OCI-LY7 (cell line): ENCODE measurements around the gene GYPC. TPM values are rescaled to one million over a fixed set of nuclear protein-coding genes. Genes with fewer than 3 reads are reported as not detected.

ENCODE experiments used
- BruUV-seq: library from RNA; stranded (reverse); fragments of 400-500 nt; replicated peaks from 2 replicates; lab custom pipeline; 2021; lab: Mats Ljungman, UMichigan
- CTCF ChIA-PET: fragments of 300-600 bp; sonication (Branson Sonifier 250); formaldehyde crosslinking; loops from one replicate; lab custom pipeline; 2022; ENCODE audit warnings: antibody characterized with exemption; ENCODE audit not compliant: unreplicated experiment; lab: Charles Lee
- POLR2A ChIA-PET: fragments of 300-600 bp; sonication (Branson Sonifier 250); formaldehyde crosslinking; loops from one replicate; lab custom pipeline; 2022; ENCODE audit warnings: antibody characterized with exemption; lab: Charles Lee
- DNase-seq: peaks from one replicate; pipeline ENCODE4 v3.0.0-alpha.2; 2015; ENCODE audit warnings: low spot score
- H2AFZ ChIP-seq: fragments of 200-600 bp; sonication (generic), shearing (Covaris generic); 2 replicates; pipeline ENCODE4 v1.6.1; 2014; ENCODE audit warnings: mild to moderate bottlenecking, antibody characterized with exemption, low read length, moderate library complexity
- H3K27ac ChIP-seq: fragments of 200-600 bp; sonication (generic); 2 replicates; pipeline ENCODE4 v1.5.1; 2014; ENCODE audit warnings: mixed run types, low read depth, mild to moderate bottlenecking, moderate library complexity, low read length, inconsistent platforms; ENCODE audit not compliant: poor library complexity, severe bottlenecking
- H3K36me3 ChIP-seq: fragments of 200-600 bp; sonication (generic); 2 replicates; pipeline ENCODE4 v1.6.1; 2014; ENCODE audit warnings: mild to moderate bottlenecking, antibody characterized with exemption, low read length, moderate library complexity, mixed read lengths; ENCODE audit not compliant: insufficient read depth
- H3K4me1 ChIP-seq: fragments of 200-600 bp; sonication (generic); 2 replicates; pipeline ENCODE4 v1.5.1; 2014; ENCODE audit warnings: mild to moderate bottlenecking, low read length; ENCODE audit not compliant: insufficient read depth, poor library complexity, severe bottlenecking
- H3K4me2 ChIP-seq: fragments of 200-600 bp; sonication (generic); 2 replicates; pipeline ENCODE4 v1.6.1; 2014; ENCODE audit warnings: mild to moderate bottlenecking, low read length
- H3K4me3 ChIP-seq: fragments of 200-600 bp; sonication (generic); 2 replicates; pipeline ENCODE4 v1.5.1; 2014; ENCODE audit warnings: mild to moderate bottlenecking, low read depth, low read length; ENCODE audit not compliant: poor library complexity, severe bottlenecking
- H3K79me2 ChIP-seq: fragments of 200-600 bp; sonication (generic); 2 replicates; pipeline ENCODE4 v1.6.1; 2016; ENCODE audit warnings: low read depth, mild to moderate bottlenecking, low read length, moderate library complexity, mixed read lengths; ENCODE audit not compliant: insufficient read depth
- H3K9me2 ChIP-seq: fragments of 200-600 bp; sonication (generic); 2 replicates; pipeline ENCODE4 v1.6.1; 2016; ENCODE audit warnings: mild to moderate bottlenecking, low read length, mixed read lengths; ENCODE audit not compliant: insufficient read depth
- H3K9me3 ChIP-seq: fragments of 200-600 bp; sonication (generic); 2 replicates; pipeline ENCODE4 v1.6.1; 2014; ENCODE audit warnings: mild to moderate bottlenecking, mixed run types, low read length, mixed read lengths
- H4K20me1 ChIP-seq: fragments of 200-600 bp; sonication (generic); 2 replicates; pipeline ENCODE4 v1.6.1; 2014; ENCODE audit warnings: mild to moderate bottlenecking, antibody characterized with exemption, low read length, moderate library complexity, mixed read lengths; ENCODE audit not compliant: insufficient read depth
- EZH2phosphoT487 ChIP-seq: fragments of 200-600 bp; sonication (generic); IDR thresholded peaks from 2 replicates; pipeline ENCODE4 v1.6.1; 2018; ENCODE audit warnings: low read depth, borderline replicate concordance, mild to moderate bottlenecking, mixed run types, antibody characterized with exemption, low read length, moderate library complexity, mixed read lengths
- intact Hi-C: fragments of 100-400 bp; cut with micrococcal nuclease; formaldehyde crosslinking; loops from one replicate; pipeline ENCODE4 v1.10.0; 2022; ENCODE audit not compliant: unreplicated experiment
- total RNA-seq, 2 experiments: library from RNA; depleted of rRNA in 1 of 2; stranded (reverse); fragments of >200 nt in 1 of 2; shearing (Covaris generic) in 1 of 2; gene quantifications; 2 replicates each; pipeline ENCODE4 v1.2.3, GENCODE V29; 2014 to 2022
- TF ChIP-seq, protein P1 (sequence below): fragments of 200-600 bp; sonication (generic); conservative IDR thresholded peaks from 2 replicates; pipeline ENCODE4 v1.5.1; 2014; ENCODE audit warnings: mild to moderate bottlenecking, antibody characterized with exemption, low read length, moderate library complexity, mixed read lengths

GYPC gene
- total RNA-seq, 2 experiments from 2014 or later = 96.4 to 154 TPM

DNA sequence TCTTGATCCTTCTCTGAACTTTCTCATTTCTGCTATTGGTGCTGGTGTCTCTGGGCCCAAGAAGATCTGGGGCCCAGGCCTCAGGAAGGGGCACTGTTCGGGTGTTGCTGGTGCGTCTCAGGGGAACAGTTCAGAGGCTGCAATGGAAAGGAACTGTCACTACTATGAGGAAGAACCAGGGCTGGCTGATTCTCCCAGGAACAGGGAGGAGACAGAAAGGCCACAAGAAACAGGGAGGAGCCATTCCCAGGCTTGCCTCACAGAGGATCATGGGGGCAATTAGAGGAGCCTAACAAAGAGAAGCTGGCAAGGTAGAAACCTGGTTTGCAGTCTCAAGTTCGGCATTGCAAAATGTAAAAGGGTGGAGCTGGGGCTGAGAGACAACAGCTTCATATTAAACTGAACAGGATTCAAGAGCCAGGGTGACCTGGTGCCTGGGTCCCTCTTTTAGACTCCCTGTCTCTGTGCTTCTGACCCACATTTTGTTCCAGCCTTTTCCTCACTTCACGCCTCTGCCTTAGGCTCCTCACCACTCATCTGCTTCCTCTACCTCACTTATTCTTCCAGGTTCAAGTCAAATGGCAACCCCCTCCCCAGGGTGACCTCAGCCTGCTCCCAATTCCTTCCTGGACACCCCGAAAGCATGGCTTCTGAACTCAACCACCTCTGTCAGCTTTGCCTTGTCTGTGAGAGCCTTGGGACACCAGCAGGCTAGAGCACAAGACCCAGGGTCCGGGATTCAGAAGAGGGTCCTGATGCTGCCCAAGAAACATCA is 58.4 kb downstream of the GYPC start:
- Histone ChIP-seq H3K4me3 (no peak overlapping the region), H2AFZ (no peak overlapping the region), H3K36me3 (no peaks in the 10 kb centered on the region), H3K4me2 (no peak overlapping the region), H3K9me2 (0 out of 2 replicates have a peak, but pooled peaks cover 3% of the 10 kb centered on the region), H3K27ac (no peak overlapping the region), H4K20me1 (no peaks in the 10 kb centered on the region), H3K4me1 (no peaks in the 10 kb centered on the region), H3K9me3 (no peaks in the 10 kb centered on the region), H3K79me2 (no peaks in the 10 kb centered on the region)
- no peak for TF ChIP-seq EZH2phosphoT487
- TF ChIP-seq, protein P1, sequence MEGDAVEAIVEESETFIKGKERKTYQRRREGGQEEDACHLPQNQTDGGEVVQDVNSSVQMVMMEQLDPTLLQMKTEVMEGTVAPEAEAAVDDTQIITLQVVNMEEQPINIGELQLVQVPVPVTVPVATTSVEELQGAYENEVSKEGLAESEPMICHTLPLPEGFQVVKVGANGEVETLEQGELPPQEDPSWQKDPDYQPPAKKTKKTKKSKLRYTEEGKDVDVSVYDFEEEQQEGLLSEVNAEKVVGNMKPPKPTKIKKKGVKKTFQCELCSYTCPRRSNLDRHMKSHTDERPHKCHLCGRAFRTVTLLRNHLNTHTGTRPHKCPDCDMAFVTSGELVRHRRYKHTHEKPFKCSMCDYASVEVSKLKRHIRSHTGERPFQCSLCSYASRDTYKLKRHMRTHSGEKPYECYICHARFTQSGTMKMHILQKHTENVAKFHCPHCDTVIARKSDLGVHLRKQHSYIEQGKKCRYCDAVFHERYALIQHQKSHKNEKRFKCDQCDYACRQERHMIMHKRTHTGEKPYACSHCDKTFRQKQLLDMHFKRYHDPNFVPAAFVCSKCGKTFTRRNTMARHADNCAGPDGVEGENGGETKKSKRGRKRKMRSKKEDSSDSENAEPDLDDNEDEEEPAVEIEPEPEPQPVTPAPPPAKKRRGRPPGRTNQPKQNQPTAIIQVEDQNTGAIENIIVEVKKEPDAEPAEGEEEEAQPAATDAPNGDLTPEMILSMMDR = no peak
- no TSS peak for BruUV-seq
- intact Hi-C loops = no loop called here
- DNase-seq = no peak
- ChIA-PET CTCF (no interaction called here), POLR2A (no interaction called here)

GRCh38 chr2:126715111-126715510 is 59.2 kb downstream of the GYPC start:
- no peaks in the 10 kb centered on the region for H3K36me3 ChIP-seq
- CTCF ChIA-PET = no interaction called here

More at GRCh38 chr2:126715111-126715510, 59.2 kb downstream of the GYPC start:
- H3K4me1 ChIP-seq = no peaks in the 10 kb centered on the region
- no peaks in the 10 kb centered on the region for H4K20me1 ChIP-seq
- 0 out of 2 replicates have a peak, but pooled peaks cover 3% of the 10 kb centered on the region for H3K9me2 ChIP-seq
- no peak overlapping the region for H3K4me3 ChIP-seq
- no peak overlapping the region for H3K4me2 ChIP-seq
- POLR2A ChIA-PET = no interaction called here
- no peak overlapping the region for H2AFZ ChIP-seq
- no peak overlapping the region for H3K27ac ChIP-seq
- TF ChIP-seq, protein P1 = no peak
- TF ChIP-seq EZH2phosphoT487 = no peak
- no peaks in the 10 kb centered on the region for H3K79me2 ChIP-seq
- no peaks in the 10 kb centered on the region for H3K9me3 ChIP-seq
- intact Hi-C loops = no loop called here
- no peak for DNase-seq
- BruUV-seq = no TSS peak
